H1 (cell line): ENCODE measurements around the gene FBXO7. TPM values are rescaled to one million over a fixed set of nuclear protein-coding genes. Genes with fewer than 3 reads are reported as not detected.

Source experiments
- CTCF ChIA-PET: fragments of 300-600 bp; sonication (Branson Sonifier 250); formaldehyde crosslinking; loops from one replicate; lab custom pipeline; 2021; ENCODE audit not compliant: partially characterized antibody; lab: Charles Lee
- POLR2A ChIA-PET: fragments of 300-600 bp; sonication (Branson Sonifier 250); formaldehyde crosslinking; loops from one replicate; lab custom pipeline; 2021; ENCODE audit warnings: inconsistent platforms; ENCODE audit not compliant: partially characterized antibody; lab: Charles Lee
- DNase-seq, 2 experiments: peaks; one replicate each; pipeline versions ENCODE4 v3.0.0 to v3.0.0-alpha.2; 2010 to 2022; ENCODE audit warnings: low spot score in 2 of 2, low read depth in 1 of 2, mixed read lengths in 1 of 2
- FAIRE-seq: peaks from 2 replicates; lab custom pipeline; 2011; peaks lifted over from hg19 to GRCh38; lab: Jason Lieb, UNC
- H2AFZ ChIP-seq: 2 replicates; pipeline ENCODE4 v1.8.1; 2012; ENCODE audit warnings: low read length, inconsistent platforms
- H2AK5ac ChIP-seq: 2 replicates; pipeline ENCODE4 v1.6.1; 2013; ENCODE audit warnings: low read depth, low read length
- H2BK120ac ChIP-seq: replicated peaks from 2 replicates; pipeline ENCODE3; 2013; ENCODE audit warnings: low read depth, low read length, inconsistent platforms
- H2BK12ac ChIP-seq: 2 replicates; pipeline ENCODE4 v1.6.1; 2013; ENCODE audit warnings: low read depth, low read length
- H2BK15ac ChIP-seq: 2 replicates; pipeline ENCODE4 v1.6.1; 2013; ENCODE audit warnings: low read length
- H2BK20ac ChIP-seq: 2 replicates; pipeline ENCODE4 v1.6.1; 2013; ENCODE audit warnings: low read length
- H2BK5ac ChIP-seq: 2 replicates; pipeline ENCODE4 v1.6.1; 2013; ENCODE audit warnings: low read depth, low read length
- H3K14ac ChIP-seq: 2 replicates; pipeline ENCODE4 v1.6.1; 2013; ENCODE audit warnings: inconsistent platforms; ENCODE audit not compliant: insufficient read length
- H3K18ac ChIP-seq: 2 replicates; pipeline ENCODE4 v1.6.1; 2013; ENCODE audit warnings: low read length; ENCODE audit errors: extremely low read depth
- H3K23ac ChIP-seq: 2 replicates; pipeline ENCODE4 v1.6.1; 2013; ENCODE audit warnings: inconsistent platforms; ENCODE audit not compliant: insufficient read length
- H3K23me2 ChIP-seq: 2 replicates; pipeline ENCODE4 v1.6.1; 2013; ENCODE audit warnings: low read depth, low read length
- H3K27ac ChIP-seq: 2 replicates; pipeline ENCODE4 v1.6.1; 2011; ENCODE audit warnings: low read depth, low read length, inconsistent platforms
- H3K27me3 ChIP-seq, 4 experiments: replicated peaks in 1 of 4; 1 replicate in 1 of 4; 2 replicates in 3 of 4; pipeline versions ENCODE4 v1.6.1 to v1.8.1; 2011 to 2013; ENCODE audit warnings: low read length in 3 of 4, mild to moderate bottlenecking in 3 of 4, inconsistent platforms in 2 of 4, mixed read lengths in 2 of 4, moderate library complexity in 1 of 4; ENCODE audit not compliant: control insufficient read depth in 3 of 4, insufficient read depth in 3 of 4; ENCODE audit errors: extremely low read depth in 1 of 4
- H3K36me3 ChIP-seq, 4 experiments: 2 replicates each; pipeline versions ENCODE4 v1.6.1 to v1.8.1; 2011 to 2013; ENCODE audit warnings: mild to moderate bottlenecking in 4 of 4, low read length in 3 of 4, moderate library complexity in 2 of 4, control low read depth in 1 of 4, inconsistent platforms in 1 of 4; ENCODE audit not compliant: insufficient read depth in 4 of 4, control insufficient read depth in 2 of 4
- H3K4ac ChIP-seq: replicated peaks from 2 replicates; pipeline ENCODE3; 2013; ENCODE audit warnings: low read length, low read depth, mixed read lengths, inconsistent platforms; ENCODE audit not compliant: insufficient read length
- H3K4me1 ChIP-seq, 4 experiments: replicated peaks in 1 of 4; 1 replicate in 1 of 4; 2 replicates in 3 of 4; pipeline versions ENCODE4 v1.6.1 to v1.8.1; 2011 to 2013; ENCODE audit warnings: low read length in 3 of 4, inconsistent platforms in 2 of 4, mixed read lengths in 1 of 4; ENCODE audit not compliant: insufficient read depth in 4 of 4, control insufficient read depth in 3 of 4
- H3K4me2 ChIP-seq, 2 experiments: 2 replicates each; pipeline versions ENCODE4 v1.6.1 to v1.8.1; 2011 to 2013; ENCODE audit warnings: low read depth in 2 of 2, low read length in 2 of 2, control low read depth in 1 of 2, inconsistent platforms in 1 of 2, mild to moderate bottlenecking in 1 of 2; ENCODE audit not compliant: insufficient read depth in 1 of 2
- H3K4me3 ChIP-seq, 4 experiments: fragments of 200-600, 300-600 bp in 1 of 4; sonication (generic), shearing (Covaris generic), sonication (Bioruptor Twin) in 1 of 4; 2 replicates each; pipeline versions ENCODE4 v1.5.1 to v1.8.1; 2011 to 2016; ENCODE audit warnings: low read length in 4 of 4, low read depth in 3 of 4, control low read depth in 2 of 4, inconsistent platforms in 2 of 4, mild to moderate bottlenecking in 2 of 4, mixed read lengths in 1 of 4, moderate library complexity in 1 of 4; ENCODE audit not compliant: insufficient read depth in 2 of 4; ENCODE audit errors: extremely low read depth in 1 of 4
- H3K56ac ChIP-seq: replicated peaks from 2 replicates; pipeline ENCODE3; 2013; ENCODE audit warnings: low read depth, mild to moderate bottlenecking, mixed read lengths, low read length, inconsistent platforms; ENCODE audit not compliant: insufficient read length
- H3K79me1 ChIP-seq: 2 replicates; pipeline ENCODE4 v1.6.1; 2013; ENCODE audit warnings: low read depth, low read length, control low read depth
- H3K79me2 ChIP-seq, 2 experiments: 2 replicates each; pipeline versions ENCODE4 v1.6.1 to v1.8.1; 2012 to 2013; ENCODE audit warnings: low read length in 2 of 2, mild to moderate bottlenecking in 2 of 2, inconsistent platforms in 1 of 2; ENCODE audit not compliant: insufficient read depth in 2 of 2, control insufficient read depth in 1 of 2
- H3K9ac ChIP-seq, 4 experiments: replicated peaks in 1 of 4; 1 replicate in 1 of 4; 2 replicates in 3 of 4; pipeline versions ENCODE4 v1.6.1 to v1.8.1; 2011 to 2013; ENCODE audit warnings: low read depth in 3 of 4, low read length in 3 of 4, control low read depth in 2 of 4, mild to moderate bottlenecking in 2 of 4, moderate library complexity in 2 of 4, inconsistent platforms in 1 of 4; ENCODE audit errors: extremely low read depth in 1 of 4
- H3K9me3 ChIP-seq, 2 experiments: 2 replicates each; pipeline versions ENCODE4 v1.6.1 to v1.8.1; 2012 to 2013; ENCODE audit warnings: mild to moderate bottlenecking in 2 of 2, moderate library complexity in 2 of 2, control low read depth in 1 of 2, inconsistent platforms in 1 of 2, low read depth in 1 of 2, low read length in 1 of 2, mixed read lengths in 1 of 2; ENCODE audit not compliant: insufficient read depth in 2 of 2
- H4K20me1 ChIP-seq, 2 experiments: replicated peaks in 1 of 2; 2 replicates each; pipeline versions ENCODE3 to v1.8.1; 2011 to 2013; ENCODE audit warnings: inconsistent platforms in 2 of 2, low read length in 2 of 2, mild to moderate bottlenecking in 1 of 2; ENCODE audit not compliant: insufficient read depth in 2 of 2, control insufficient read depth in 1 of 2
- H4K5ac ChIP-seq: 2 replicates; pipeline ENCODE4 v1.6.1; 2013; ENCODE audit warnings: low read length, low read depth, mixed read lengths, inconsistent platforms; ENCODE audit not compliant: insufficient read length
- H4K8ac ChIP-seq: 2 replicates; pipeline ENCODE4 v1.8.0; 2013; ENCODE audit warnings: mild to moderate bottlenecking, moderate library complexity, low read length, inconsistent platforms; ENCODE audit not compliant: insufficient read depth; ENCODE audit errors: extremely low read depth
- H4K91ac ChIP-seq: replicated peaks from 2 replicates; pipeline ENCODE3; 2013; ENCODE audit warnings: low read length, mixed read lengths, inconsistent platforms; ENCODE audit not compliant: insufficient read length
- BCL11A ChIP-seq, 2 experiments: IDR thresholded peaks; one replicate each; pipeline ENCODE4 v1.6.1; 2011; ENCODE audit warnings: low read depth in 2 of 2, low read length in 2 of 2, mild to moderate bottlenecking in 2 of 2
- EP300 ChIP-seq, 2 experiments: IDR thresholded peaks; 1 replicate in 1 of 2; 2 replicates in 1 of 2; pipeline ENCODE4 v1.6.1; 2011 to 2012; ENCODE audit warnings: low read depth in 2 of 2, low read length in 2 of 2, mild to moderate bottlenecking in 2 of 2, borderline replicate concordance in 1 of 2, inconsistent platforms in 1 of 2, moderate library complexity in 1 of 2
- EZH2 ChIP-seq: fragments of 200-600 bp; sonication (generic); IDR thresholded peaks from 2 replicates; pipeline ENCODE4 v1.7.1; 2012; ENCODE audit warnings: low read depth, mild to moderate bottlenecking, moderate library complexity, low read length, inconsistent platforms; ENCODE audit not compliant: severe bottlenecking
- FOSL1 ChIP-seq: IDR thresholded peaks from 2 replicates; pipeline ENCODE4 v1.6.1; 2011; ENCODE audit warnings: mild to moderate bottlenecking, low read depth, low read length, moderate library complexity; ENCODE audit not compliant: insufficient read depth
- GABPA ChIP-seq: IDR thresholded peaks from 2 replicates; pipeline ENCODE4 v1.6.1; 2011; ENCODE audit warnings: mild to moderate bottlenecking, low read length, moderate library complexity, borderline replicate concordance; ENCODE audit not compliant: insufficient read depth
- GTF2F1 ChIP-seq: IDR thresholded peaks from 2 replicates; pipeline ENCODE4 v1.6.1; 2012; ENCODE audit warnings: low read depth, low read length, improper control_type of control experiment, borderline replicate concordance
- MAFK ChIP-seq: IDR thresholded peaks from 2 replicates; pipeline ENCODE4 v1.6.1; 2012; ENCODE audit warnings: low read depth, mild to moderate bottlenecking, improper control_type of control experiment, low read length
- POU5F1 ChIP-seq: IDR thresholded peaks from 2 replicates; pipeline ENCODE4 v1.6.1; 2011; ENCODE audit warnings: low read depth, mild to moderate bottlenecking, low read length, moderate library complexity
- RAD21 ChIP-seq, 2 experiments: IDR thresholded peaks in 1 of 2; conservative IDR thresholded peaks in 1 of 2; 2 replicates each; pipeline ENCODE4 v1.6.1; 2011; ENCODE audit warnings: low read depth in 2 of 2, low read length in 2 of 2, improper control_type of control experiment in 1 of 2, inconsistent platforms in 1 of 2, mild to moderate bottlenecking in 1 of 2, moderate library complexity in 1 of 2
- SIX5 ChIP-seq: IDR thresholded peaks from 2 replicates; pipeline ENCODE4 v1.6.1; 2011; ENCODE audit warnings: mild to moderate bottlenecking, low read depth, low read length
- SRF ChIP-seq: IDR thresholded peaks from 2 replicates; pipeline ENCODE4 v1.6.1; 2011; ENCODE audit warnings: mild to moderate bottlenecking, low read depth, low read length, moderate library complexity
- WGBS, 2 experiments: shearing (Covaris generic) in 1 of 2; methylation state at CpG; one replicate each; pipeline versions ENCODE4 v1.1.6 to v1.1.7; 2013 to 2015; ENCODE audit warnings: low lambda C conversion rate in 2 of 2, mixed read lengths in 2 of 2, inconsistent platforms in 1 of 2, low coverage in 1 of 2, missing lambda C conversion rate in 1 of 2; ENCODE audit not compliant: insufficient replicate concordance in 2 of 2, insufficient coverage in 1 of 2, insufficient read length in 1 of 2; ENCODE audit errors: extremely low coverage in 1 of 2, missing lambda C conversion rate in 1 of 2; 5-methylcytosine and 5-hydroxymethylcytosine counted together
- polyA plus RNA-seq, 7 experiments: library from polyadenylated mRNA; depleted of rRNA in 3 of 7; stranded (reverse) in 5 of 7; unstranded in 2 of 7; fragments of >200 nt in 5 of 7; fragments of 200-250 nt in 2 of 7; gene quantifications; 1 replicate in 5 of 7; 2 replicates in 1 of 7; 4 replicates in 1 of 7; pipeline versions ENCODE4 v1.2.1 to v1.2.3, GENCODE V29; 2011 to 2013; ENCODE audit warnings: missing spikeins in 2 of 7, mixed read lengths in 2 of 7
- total RNA-seq: library from RNA; stranded (reverse); fragmentation: NEBNext Ultra II Directional; extraction: Animal tissue kit (Norgen Biotek cat#: 25700); gene quantifications from 2 replicates; pipeline ENCODE4 v1.2.1, GENCODE V29; 2021

FBXO7 gene
- total and polyA plus RNA-seq, 2 of the 8 experiments (the other 6 are each of a cell fraction or from before 2014, with no cell fraction given), result 62.7 to 76.1 TPM

DNA sequence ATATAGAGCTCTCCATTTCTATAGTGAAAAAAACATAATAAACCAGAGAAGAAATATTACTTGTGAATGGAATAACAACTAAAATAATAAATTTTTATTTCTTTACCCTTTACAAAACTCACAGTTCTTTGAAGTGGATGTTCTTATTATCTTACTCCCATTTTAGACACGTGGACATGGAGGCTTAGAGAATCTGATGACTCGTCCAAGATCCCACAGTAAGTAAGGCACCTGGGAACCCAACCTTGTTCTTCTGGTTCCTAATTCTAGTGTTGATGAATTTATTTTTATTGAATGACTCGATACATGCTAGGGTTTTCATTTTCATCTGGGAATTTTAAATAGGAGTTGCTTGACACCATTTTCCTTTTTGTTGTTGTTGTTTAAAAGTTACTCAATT is 12.2 kb upstream of the FBXO7 start:
- no peaks in the 10 kb centered on the region for H4K20me1 ChIP-seq
- no peak overlapping the region for H3K9ac ChIP-seq
- TF ChIP-seq EP300 (IDR thresholded peaks at IDR 0.05; ENCODE audit: borderline replicate concordance in 1 of 2, low read depth in 2 of 2, low read length in 2 of 2) (no peak), EZH2 (no peak), FOSL1 (no peak), SIX5 (no peak), SRF (no peak), GTF2F1 (no peak), GABPA (no peak), MAFK (no peak), POU5F1 (no peak), RAD21 (IDR thresholded peaks at IDR 0.05 in 1 of 2, conservative IDR thresholded peaks at IDR 0.05 in 1 of 2; ENCODE audit: low read depth in 2 of 2, low read length in 2 of 2) (no peak), BCL11A (IDR thresholded peaks at IDR 0.05; ENCODE audit: low read depth in 2 of 2, low read length in 2 of 2) (no peak)
- ChIA-PET POLR2A (no interaction called here), CTCF (interaction anchor here (1.5 kb wide), 1 partner anchor 11 kb away, joined by 4 read pairs; no protein-coding TSS in a partner anchor)
- peaks cover 3 to 30% (median 11%) of the 10 kb centered on the region in 4 experiments; a peak in 5 of 7 replicates for H3K27me3 ChIP-seq
- H4K91ac ChIP-seq, result no peak overlapping the region
- H2BK12ac ChIP-seq, result no peak overlapping the region
- no peak overlapping the region for H3K4me2 ChIP-seq
- no peak overlapping the region for H3K18ac ChIP-seq
- H3K23me2 ChIP-seq, result peaks cover under 1% of the 10 kb centered on the region; the same call in 1 of the 2 replicates
- no peak overlapping the region for H3K56ac ChIP-seq
- DNase-seq (no peak), FAIRE-seq (no peak)
- H3K36me3 ChIP-seq, result no peaks in the 10 kb centered on the region
- H3K9me3 ChIP-seq, result no peaks in the 10 kb centered on the region
- H2AK5ac ChIP-seq, result no peak overlapping the region
- H2AFZ ChIP-seq, result no peak overlapping the region
- no peak overlapping the region for H2BK15ac ChIP-seq
- no peak overlapping the region for H2BK5ac ChIP-seq
- no peak overlapping the region for H3K27ac ChIP-seq
- no peaks in the 10 kb centered on the region for H3K4me1 ChIP-seq
- H3K14ac ChIP-seq, result no peak overlapping the region
- no peak overlapping the region for H4K5ac ChIP-seq
- no peak overlapping the region for H3K4me3 ChIP-seq
- H3K23ac ChIP-seq, result no peak overlapping the region
- no peaks in the 10 kb centered on the region for H3K79me1 ChIP-seq
- no peak overlapping the region for H2BK120ac ChIP-seq
- H2BK20ac ChIP-seq, result no peak overlapping the region
- H3K79me2 ChIP-seq, result no peaks in the 10 kb centered on the region
- H3K4ac ChIP-seq, result no peak overlapping the region
- WGBS, 2 experiments, result 67% methylated on average over 3 of the region's 3 CpGs; no CpG with 5 or more reads in 1 of the 2 experiments
- H4K8ac ChIP-seq, result no peak overlapping the region
